ENCODE measurements around the gene IZUMO4. TPM values are rescaled to one million over a fixed set of nuclear protein-coding genes. Genes with fewer than 3 reads are reported as not detected.

Gene IZUMO4
- total RNA-seq, 4 donors from 2014 or later, result 2.1 to 8.1 (median 6.4) TPM

DNA sequence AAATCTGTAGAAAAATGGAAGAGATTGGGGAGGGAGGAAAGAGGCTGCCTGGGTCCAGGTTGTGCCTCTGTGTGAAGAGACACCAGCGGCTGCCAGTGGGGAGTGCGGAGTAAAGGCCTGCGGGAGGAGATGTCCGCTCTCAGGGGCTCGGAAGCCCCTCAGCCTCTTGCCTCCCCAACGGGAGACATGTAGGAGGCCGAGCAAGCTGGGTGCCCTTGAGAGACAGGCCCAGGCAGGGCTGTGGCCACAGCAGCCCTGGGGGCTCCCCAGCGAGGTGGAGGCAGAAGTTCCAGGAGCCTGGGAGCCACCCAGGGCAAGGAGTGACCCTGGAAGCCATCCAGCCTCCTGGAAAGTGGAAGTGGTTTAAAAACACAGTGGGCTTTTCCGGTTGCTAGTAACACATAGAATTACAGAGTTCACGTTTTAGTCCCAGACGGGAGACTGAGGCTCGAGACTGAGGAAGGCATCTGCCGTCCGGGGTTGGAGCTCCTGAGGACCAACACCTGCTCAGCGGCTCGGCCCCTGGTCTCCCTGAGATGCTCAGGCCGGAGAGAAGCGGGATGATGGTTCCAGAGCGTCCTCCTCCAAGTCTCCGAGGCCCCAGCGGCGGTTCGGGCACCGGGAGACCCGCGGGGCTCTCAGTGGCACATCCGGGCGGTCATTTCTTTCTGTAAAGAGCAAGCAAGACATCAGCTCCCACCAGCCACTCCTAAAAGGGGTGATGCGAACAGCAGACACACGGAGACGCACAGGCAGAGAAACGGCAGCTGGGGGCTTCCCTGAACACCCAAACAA, 23.8 kb upstream of the IZUMO4 start:
- H3K27ac ChIP-seq, result no peak overlapping the region
- H3K4me1 ChIP-seq, result peaks cover 12% of the 10 kb centered on the region

DNA sequence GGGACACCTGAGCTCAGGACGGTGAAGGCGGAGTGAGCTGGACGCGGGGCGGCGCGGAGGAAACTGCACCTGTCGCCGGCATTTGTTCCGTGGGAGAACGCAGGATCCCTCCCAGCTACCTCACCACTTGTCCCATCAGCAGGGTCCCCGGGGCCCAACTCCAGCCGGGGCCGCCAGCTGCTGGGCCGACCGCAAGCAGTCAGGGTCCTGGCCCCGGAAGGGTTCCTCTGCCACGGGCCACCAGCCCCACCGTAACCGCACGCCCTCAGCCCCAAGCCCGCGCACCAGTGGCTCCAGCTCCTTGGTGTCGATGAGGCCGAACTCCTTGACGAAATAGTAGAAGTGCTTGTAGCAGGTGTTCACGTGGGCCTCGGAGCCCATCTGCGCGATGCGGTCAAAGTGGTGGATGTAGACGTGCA, 20.2 kb upstream of the IZUMO4 start:
- no peak for DNase-seq (ENCODE audit: low spot score in 2 of 2)
- Histone ChIP-seq H3K36me3 (peaks cover 78% of the 10 kb centered on the region), H3K9me3 (no peaks in the 10 kb centered on the region), H3K27me3 (no peaks in the 10 kb centered on the region), H3K4me1 (peaks cover 16% of the 10 kb centered on the region), H3K27ac (no peak overlapping the region), H3K4me3 (no peak overlapping the region)
- WGBS, result 98% methylated on average over 22 of the region's 32 CpGs
- TF ChIP-seq POLR2A (IDR thresholded peaks at IDR 0.05) (no peak), POLR2AphosphoS5 (IDR thresholded peaks at IDR 0.05) (no peak), EP300 (IDR thresholded peaks at IDR 0.05) (no peak)
- TF ChIP-seq, protein P1, sequence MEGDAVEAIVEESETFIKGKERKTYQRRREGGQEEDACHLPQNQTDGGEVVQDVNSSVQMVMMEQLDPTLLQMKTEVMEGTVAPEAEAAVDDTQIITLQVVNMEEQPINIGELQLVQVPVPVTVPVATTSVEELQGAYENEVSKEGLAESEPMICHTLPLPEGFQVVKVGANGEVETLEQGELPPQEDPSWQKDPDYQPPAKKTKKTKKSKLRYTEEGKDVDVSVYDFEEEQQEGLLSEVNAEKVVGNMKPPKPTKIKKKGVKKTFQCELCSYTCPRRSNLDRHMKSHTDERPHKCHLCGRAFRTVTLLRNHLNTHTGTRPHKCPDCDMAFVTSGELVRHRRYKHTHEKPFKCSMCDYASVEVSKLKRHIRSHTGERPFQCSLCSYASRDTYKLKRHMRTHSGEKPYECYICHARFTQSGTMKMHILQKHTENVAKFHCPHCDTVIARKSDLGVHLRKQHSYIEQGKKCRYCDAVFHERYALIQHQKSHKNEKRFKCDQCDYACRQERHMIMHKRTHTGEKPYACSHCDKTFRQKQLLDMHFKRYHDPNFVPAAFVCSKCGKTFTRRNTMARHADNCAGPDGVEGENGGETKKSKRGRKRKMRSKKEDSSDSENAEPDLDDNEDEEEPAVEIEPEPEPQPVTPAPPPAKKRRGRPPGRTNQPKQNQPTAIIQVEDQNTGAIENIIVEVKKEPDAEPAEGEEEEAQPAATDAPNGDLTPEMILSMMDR (IDR thresholded peaks at IDR 0.05), result no peak

More for the DNA sequence above, 23.8 kb upstream of the IZUMO4 start:
- TF ChIP-seq, protein P1 (IDR thresholded peaks at IDR 0.05), result no peak
- TF ChIP-seq POLR2AphosphoS5 (IDR thresholded peaks at IDR 0.05) (no peak), POLR2A (IDR thresholded peaks at IDR 0.05) (no peak), EP300 (IDR thresholded peaks at IDR 0.05) (no peak)
- Histone ChIP-seq H3K27me3 (no peaks in the 10 kb centered on the region), H3K9me3 (no peaks in the 10 kb centered on the region), H3K36me3 (peaks cover 60% of the 10 kb centered on the region), H3K4me3 (no peak overlapping the region)
- 90% methylated on average over 26 of the region's 32 CpGs for WGBS
- no peak for DNase-seq (ENCODE audit: low spot score in 2 of 2)

DNA sequence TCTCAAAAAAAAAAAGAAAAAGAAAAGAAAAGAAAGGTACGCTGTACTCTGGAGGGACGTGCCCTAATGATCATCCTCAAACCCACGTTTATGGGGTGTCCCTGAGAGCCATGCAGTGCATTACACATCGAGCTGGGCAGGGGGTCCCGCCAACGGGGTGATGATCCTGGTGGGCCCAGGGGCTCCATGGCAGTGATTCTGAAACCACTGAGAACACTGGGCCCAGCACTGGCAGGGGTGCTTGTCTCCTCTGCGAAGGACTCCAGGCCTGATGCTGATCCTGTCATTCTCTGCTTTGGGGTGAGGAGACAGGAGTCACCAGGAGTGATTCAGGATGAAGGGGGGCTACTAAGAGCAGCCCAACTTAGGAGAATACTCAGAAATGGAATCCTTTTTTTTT, 19.3 kb upstream of the IZUMO4 start:
- Histone ChIP-seq H3K27ac (no peak overlapping the region), H3K9me3 (no peaks in the 10 kb centered on the region), H3K4me3 (no peak overlapping the region), H3K27me3 (no peaks in the 10 kb centered on the region), H3K4me1 (peaks cover 24% of the 10 kb centered on the region), H3K36me3 (peaks cover 70% of the 10 kb centered on the region)
- no peak for DNase-seq (ENCODE audit: low spot score in 2 of 2)
- no peak for TF ChIP-seq POLR2A (IDR thresholded peaks at IDR 0.05)
- no peak for TF ChIP-seq POLR2AphosphoS5 (IDR thresholded peaks at IDR 0.05)
- TF ChIP-seq, protein P1 (IDR thresholded peaks at IDR 0.05), result no peak
- TF ChIP-seq EP300 (IDR thresholded peaks at IDR 0.05), result no peak
- WGBS, result 95% methylated on average over 7 of the region's 7 CpGs

DNA sequence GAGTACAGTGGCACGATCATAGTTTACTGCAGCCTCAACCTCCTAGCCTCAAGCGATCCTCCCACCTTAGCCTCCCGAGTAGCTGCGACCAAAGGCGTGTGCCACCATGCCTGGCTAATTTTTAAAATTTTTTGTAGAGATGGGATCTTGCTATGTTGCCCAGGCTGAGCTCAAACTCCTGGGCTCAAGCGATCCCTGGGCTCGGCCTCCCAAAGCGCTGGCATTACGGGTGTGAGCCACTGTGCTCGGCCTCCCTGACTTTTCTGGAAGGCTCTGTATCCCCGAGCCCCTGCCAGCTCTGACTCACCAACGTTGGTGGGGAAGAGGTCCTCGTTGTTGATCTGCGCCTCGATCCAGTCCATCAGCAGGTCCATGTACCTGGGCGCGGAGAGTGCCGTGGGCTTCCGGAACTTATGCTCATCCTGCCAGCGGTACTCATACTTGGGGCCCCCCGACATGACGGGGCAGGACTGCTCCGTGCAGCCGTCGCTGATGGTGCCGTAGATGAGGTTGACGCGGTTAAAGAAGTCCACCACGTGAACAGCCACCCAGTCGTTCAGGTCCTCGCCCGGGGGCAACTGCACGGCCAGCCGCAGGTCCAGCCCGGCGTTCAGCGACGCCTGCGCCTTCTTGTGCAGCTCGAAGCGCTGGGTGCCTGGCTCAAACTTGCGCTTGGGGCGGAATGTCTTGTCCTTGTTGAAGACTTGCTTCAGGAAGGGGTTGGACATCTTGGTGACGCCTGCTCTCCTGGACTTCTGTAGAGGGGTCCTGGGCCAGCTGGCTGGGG, 18.7 kb upstream of the IZUMO4 start:
- TF ChIP-seq, protein P1 (IDR thresholded peaks at IDR 0.05), result no peak
- TF ChIP-seq POLR2AphosphoS5 (IDR thresholded peaks at IDR 0.05) (no peak), EP300 (IDR thresholded peaks at IDR 0.05) (no peak), POLR2A (IDR thresholded peaks at IDR 0.05) (no peak)
- Histone ChIP-seq H3K9me3 (no peaks in the 10 kb centered on the region), H3K36me3 (peaks cover 69% of the 10 kb centered on the region), H3K27me3 (no peaks in the 10 kb centered on the region), H3K4me3 (no peak overlapping the region), H3K27ac (no peak overlapping the region), H3K4me1 (peaks cover 29% of the 10 kb centered on the region)
- WGBS, result 89% methylated on average over 20 of the region's 44 CpGs
- DNase-seq (ENCODE audit: low spot score in 2 of 2), result no peak
